NCI-H146 treated with DMSO at 0.1 percent for 48 hours (cell line): Measurements from ENCODE around the gene L3MBTL4.
"Not testable (repeated sequence)": the region's sequence is repeated elsewhere in the genome, so short reads cannot be mapped to it uniquely, and the experiment has no call there.

ENCODE experiments used
- DNase-seq: peaks from one replicate; lab custom pipeline; 2025; ENCODE audit not compliant: unreplicated experiment; lab: John Stamatoyannopoulos, UW

The L3MBTL4 gene

GRCh38 chr18:6406910-6407470, 7.7 kb downstream of the L3MBTL4 start:
- DNase-seq: no peak

- no peak for DNase-seq
Observed at GRCh38 chr18:6406075-6406909, 8.4 kb downstream of the L3MBTL4 start.

- no peak for DNase-seq
Observed at GRCh38 chr18:6405237-6406074, 9.3 kb downstream of the L3MBTL4 start.

GRCh38 chr18:6404834-6405233, 9.9 kb downstream of the L3MBTL4 start:
- DNase-seq: no peak

GRCh38 chr18:6401687-6402086, 13.0 kb downstream of the L3MBTL4 start:
- no peak for DNase-seq

GRCh38 chr18:6399776-6400175, 14.9 kb downstream of the L3MBTL4 start:
- DNase-seq: no peak

- no peak for DNase-seq
Observed at GRCh38 chr18:6397931-6398566, 16.7 kb downstream of the L3MBTL4 start.

GRCh38 chr18:6396847-6397246, 17.9 kb downstream of the L3MBTL4 start:
- DNase-seq: no peak

- no peak for DNase-seq
Observed at GRCh38 chr18:6396276-6396675, 18.4 kb downstream of the L3MBTL4 start.

GRCh38 chr18:6389005-6389404, 25.7 kb downstream of the L3MBTL4 start:
- DNase-seq: no peak

- no peak for DNase-seq
Observed at GRCh38 chr18:6382963-6383362, 31.7 kb downstream of the L3MBTL4 start.

- not testable (repeated sequence) for DNase-seq
Observed at GRCh38 chr18:6377473-6377872, 37.2 kb downstream of the L3MBTL4 start.

GRCh38 chr18:6376433-6377229, 38.1 kb downstream of the L3MBTL4 start:
- no peak for DNase-seq

GRCh38 chr18:6374935-6375529, 39.7 kb downstream of the L3MBTL4 start:
- DNase-seq: no peak

GRCh38 chr18:6374340-6374739, 40.4 kb downstream of the L3MBTL4 start:
- DNase-seq: no peak

- no peak for DNase-seq
Observed at GRCh38 chr18:6373187-6373586, 41.5 kb downstream of the L3MBTL4 start.

GRCh38 chr18:6370886-6371635, 43.6 kb downstream of the L3MBTL4 start:
- no peak for DNase-seq

GRCh38 chr18:6370410-6370809, 44.3 kb downstream of the L3MBTL4 start:
- no peak for DNase-seq

- DNase-seq: no peak
Observed at GRCh38 chr18:6368017-6368416, 46.7 kb downstream of the L3MBTL4 start.
